ENCODE results near the gene KCNE3.

DNA sequence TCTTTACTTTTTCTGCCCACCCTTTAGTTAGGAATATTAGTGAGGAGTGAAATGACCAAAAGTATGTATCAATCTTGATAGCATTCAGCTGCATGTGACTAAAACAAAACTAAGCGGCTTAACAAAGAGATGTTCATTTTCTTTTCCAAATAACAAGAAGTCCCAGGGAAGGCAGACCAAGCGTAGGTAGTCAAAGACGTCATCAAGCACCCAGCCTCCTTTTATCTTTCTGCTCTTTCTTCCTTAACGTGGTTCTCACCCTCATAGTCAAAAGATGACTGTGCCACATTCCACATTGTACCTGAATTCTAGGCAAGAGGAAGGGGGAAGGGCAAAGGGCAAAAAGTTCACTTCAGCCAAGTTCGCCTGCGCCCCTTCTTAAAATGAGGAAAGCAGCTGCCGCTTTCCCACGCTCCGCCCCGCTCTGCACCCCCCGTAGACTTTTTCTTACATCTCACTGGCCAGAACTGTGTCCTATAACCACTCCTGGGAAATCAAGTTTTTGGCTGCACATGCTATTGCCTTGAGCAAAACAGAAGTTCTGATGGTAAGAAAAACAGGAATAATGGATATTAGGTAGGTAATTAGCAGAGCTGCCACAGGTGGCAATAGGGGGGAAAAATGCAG, 54.5 kb downstream of the KCNE3 start:
- TF ChIP-seq EZH2 (IDR thresholded peaks at IDR 0.05; ENCODE audit: borderline replicate concordance, low read length), result no peak
- TF ChIP-seq, protein P1, sequence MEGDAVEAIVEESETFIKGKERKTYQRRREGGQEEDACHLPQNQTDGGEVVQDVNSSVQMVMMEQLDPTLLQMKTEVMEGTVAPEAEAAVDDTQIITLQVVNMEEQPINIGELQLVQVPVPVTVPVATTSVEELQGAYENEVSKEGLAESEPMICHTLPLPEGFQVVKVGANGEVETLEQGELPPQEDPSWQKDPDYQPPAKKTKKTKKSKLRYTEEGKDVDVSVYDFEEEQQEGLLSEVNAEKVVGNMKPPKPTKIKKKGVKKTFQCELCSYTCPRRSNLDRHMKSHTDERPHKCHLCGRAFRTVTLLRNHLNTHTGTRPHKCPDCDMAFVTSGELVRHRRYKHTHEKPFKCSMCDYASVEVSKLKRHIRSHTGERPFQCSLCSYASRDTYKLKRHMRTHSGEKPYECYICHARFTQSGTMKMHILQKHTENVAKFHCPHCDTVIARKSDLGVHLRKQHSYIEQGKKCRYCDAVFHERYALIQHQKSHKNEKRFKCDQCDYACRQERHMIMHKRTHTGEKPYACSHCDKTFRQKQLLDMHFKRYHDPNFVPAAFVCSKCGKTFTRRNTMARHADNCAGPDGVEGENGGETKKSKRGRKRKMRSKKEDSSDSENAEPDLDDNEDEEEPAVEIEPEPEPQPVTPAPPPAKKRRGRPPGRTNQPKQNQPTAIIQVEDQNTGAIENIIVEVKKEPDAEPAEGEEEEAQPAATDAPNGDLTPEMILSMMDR (conservative IDR thresholded peaks at IDR 0.05 in 1 of 2, IDR thresholded peaks at IDR 0.05 in 1 of 2; ENCODE audit: extremely low read depth in 1 of 2, insufficient read depth in 1 of 2, low read depth in 1 of 2, low read length in 2 of 2), result no peak

Measured in mammary epithelial cell (primary cell).